Measurements from ENCODE around the gene RBKS.
"Not testable (repeated sequence)": the region's sequence is repeated elsewhere in the genome, so short reads cannot be mapped to it uniquely, and the experiment has no call there.

Gene RBKS

GRCh38 chr2:27869763-27870162 is 20.4 kb downstream of the RBKS start:
- DNase-seq, result no peak

- DNase-seq, result no peak
Measured at GRCh38 chr2:27866237-27866636, 23.9 kb downstream of the RBKS start.

GRCh38 chr2:27863955-27864354 is 26.2 kb downstream of the RBKS start:
- not testable (repeated sequence) for DNase-seq

- DNase-seq, result no peak
Measured at GRCh38 chr2:27863146-27863545, 27.0 kb downstream of the RBKS start.

GRCh38 chr2:27860111-27860510 is 30.1 kb downstream of the RBKS start:
- no peak for DNase-seq

- DNase-seq, result no peak
Measured at GRCh38 chr2:27857417-27858172, 32.6 kb downstream of the RBKS start.

- DNase-seq, result no peak
Measured at GRCh38 chr2:27856956-27857355, 33.2 kb downstream of the RBKS start.

- DNase-seq, result no peak
Measured at GRCh38 chr2:27856386-27856785, 33.8 kb downstream of the RBKS start.

- DNase-seq, result no peak
Measured at GRCh38 chr2:27855476-27855875, 34.7 kb downstream of the RBKS start.

GRCh38 chr2:27854229-27854862 is 35.8 kb downstream of the RBKS start:
- no peak for DNase-seq

- no peak for DNase-seq
Measured at GRCh38 chr2:27852691-27853090, 37.5 kb downstream of the RBKS start.

- DNase-seq, result no peak
Measured at GRCh38 chr2:27849558-27850205, 40.5 kb downstream of the RBKS start.

GRCh38 chr2:27847333-27847732 is 42.9 kb downstream of the RBKS start:
- no peak for DNase-seq

GRCh38 chr2:27844821-27845255 is 45.3 kb downstream of the RBKS start:
- DNase-seq, result no peak

GRCh38 chr2:27843992-27844391 is 46.2 kb downstream of the RBKS start:
- no peak for DNase-seq

- no peak for DNase-seq
Measured at GRCh38 chr2:27842894-27843293, 47.3 kb downstream of the RBKS start.

- no peak for DNase-seq
Measured at GRCh38 chr2:27839022-27839618, 51.1 kb downstream of the RBKS start.

GRCh38 chr2:27838502-27838901 is 51.7 kb downstream of the RBKS start:
- DNase-seq, result no peak

GRCh38 chr2:27833931-27834330 is 56.3 kb downstream of the RBKS start:
- DNase-seq, result no peak

- no peak for DNase-seq
Measured at GRCh38 chr2:27832396-27832795, 57.8 kb downstream of the RBKS start.

GRCh38 chr2:27831279-27832050 is 58.7 kb downstream of the RBKS start:
- no peak for DNase-seq

- no peak for DNase-seq
Measured at GRCh38 chr2:27830656-27831055, 59.5 kb downstream of the RBKS start.

- no peak for DNase-seq
Measured at GRCh38 chr2:27829791-27830190, 60.4 kb downstream of the RBKS start.
